ENCODE measurements around the gene OGFR. TPM values are rescaled to one million over a fixed set of nuclear protein-coding genes. Genes with fewer than 3 reads are reported as not detected.

OGFR gene
- total RNA-seq, 6 experiments from 2014 or later: 37.8 to 42.2 (median 39.0) TPM

- DNase-seq: no peak
- peaks cover 18% of the 10 kb centered on the region for H3K4me1 Mint-ChIP-seq (ENCODE audit: low read depth)
- TF ChIP-seq, protein P1, sequence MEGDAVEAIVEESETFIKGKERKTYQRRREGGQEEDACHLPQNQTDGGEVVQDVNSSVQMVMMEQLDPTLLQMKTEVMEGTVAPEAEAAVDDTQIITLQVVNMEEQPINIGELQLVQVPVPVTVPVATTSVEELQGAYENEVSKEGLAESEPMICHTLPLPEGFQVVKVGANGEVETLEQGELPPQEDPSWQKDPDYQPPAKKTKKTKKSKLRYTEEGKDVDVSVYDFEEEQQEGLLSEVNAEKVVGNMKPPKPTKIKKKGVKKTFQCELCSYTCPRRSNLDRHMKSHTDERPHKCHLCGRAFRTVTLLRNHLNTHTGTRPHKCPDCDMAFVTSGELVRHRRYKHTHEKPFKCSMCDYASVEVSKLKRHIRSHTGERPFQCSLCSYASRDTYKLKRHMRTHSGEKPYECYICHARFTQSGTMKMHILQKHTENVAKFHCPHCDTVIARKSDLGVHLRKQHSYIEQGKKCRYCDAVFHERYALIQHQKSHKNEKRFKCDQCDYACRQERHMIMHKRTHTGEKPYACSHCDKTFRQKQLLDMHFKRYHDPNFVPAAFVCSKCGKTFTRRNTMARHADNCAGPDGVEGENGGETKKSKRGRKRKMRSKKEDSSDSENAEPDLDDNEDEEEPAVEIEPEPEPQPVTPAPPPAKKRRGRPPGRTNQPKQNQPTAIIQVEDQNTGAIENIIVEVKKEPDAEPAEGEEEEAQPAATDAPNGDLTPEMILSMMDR (IDR thresholded peaks at IDR 0.05): no peak
- 0 out of 2 replicates have a peak, but pooled peaks cover 4% of the 10 kb centered on the region for H3K36me3 Mint-ChIP-seq (ENCODE audit: low read depth)
- H3K4me3 Mint-ChIP-seq: no peak overlapping the region
- no peaks in the 10 kb centered on the region for H3K9me3 Mint-ChIP-seq
- no peak overlapping the region for H3K27ac Mint-ChIP-seq
- H3K27me3 Mint-ChIP-seq (ENCODE audit: insufficient read depth): peaks cover 9% of the 10 kb centered on the region
These were observed 27.2 kb upstream of the OGFR start for GRCh38 chr20:62777528-62777830.

DNA sequence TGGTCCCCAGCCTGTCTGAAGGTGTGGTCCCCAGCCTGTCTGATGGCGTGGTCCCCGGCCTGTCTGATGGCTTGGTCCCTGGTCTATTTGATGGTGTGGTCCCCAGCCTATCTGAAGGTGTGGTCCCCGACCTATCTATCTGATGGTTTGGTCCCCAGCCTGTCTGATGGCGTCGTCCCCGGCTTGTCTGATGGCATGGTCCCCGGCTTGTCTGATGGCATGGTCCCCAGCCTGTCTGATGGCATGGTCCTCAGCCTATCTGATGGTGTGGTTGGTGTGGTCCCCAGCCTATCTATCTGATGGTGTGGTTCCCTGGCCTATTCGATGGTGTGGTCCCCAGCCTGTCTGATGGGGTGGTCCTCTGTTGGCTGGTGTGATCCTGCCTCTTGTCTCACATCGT is 26.6 kb upstream of the OGFR start:
- no peak overlapping the region for H3K4me3 Mint-ChIP-seq
- 0 out of 2 replicates have a peak, but pooled peaks cover 4% of the 10 kb centered on the region for H3K36me3 Mint-ChIP-seq (ENCODE audit: low read depth)
- H3K9me3 Mint-ChIP-seq: no peaks in the 10 kb centered on the region
- TF ChIP-seq, protein P1 (IDR thresholded peaks at IDR 0.05): no peak
- DNase-seq: no peak
- peaks cover 5% of the 10 kb centered on the region for H3K27me3 Mint-ChIP-seq (ENCODE audit: insufficient read depth)
- H3K27ac Mint-ChIP-seq: no peak overlapping the region
- H3K4me1 Mint-ChIP-seq (ENCODE audit: low read depth): peaks cover 12% of the 10 kb centered on the region

DNA sequence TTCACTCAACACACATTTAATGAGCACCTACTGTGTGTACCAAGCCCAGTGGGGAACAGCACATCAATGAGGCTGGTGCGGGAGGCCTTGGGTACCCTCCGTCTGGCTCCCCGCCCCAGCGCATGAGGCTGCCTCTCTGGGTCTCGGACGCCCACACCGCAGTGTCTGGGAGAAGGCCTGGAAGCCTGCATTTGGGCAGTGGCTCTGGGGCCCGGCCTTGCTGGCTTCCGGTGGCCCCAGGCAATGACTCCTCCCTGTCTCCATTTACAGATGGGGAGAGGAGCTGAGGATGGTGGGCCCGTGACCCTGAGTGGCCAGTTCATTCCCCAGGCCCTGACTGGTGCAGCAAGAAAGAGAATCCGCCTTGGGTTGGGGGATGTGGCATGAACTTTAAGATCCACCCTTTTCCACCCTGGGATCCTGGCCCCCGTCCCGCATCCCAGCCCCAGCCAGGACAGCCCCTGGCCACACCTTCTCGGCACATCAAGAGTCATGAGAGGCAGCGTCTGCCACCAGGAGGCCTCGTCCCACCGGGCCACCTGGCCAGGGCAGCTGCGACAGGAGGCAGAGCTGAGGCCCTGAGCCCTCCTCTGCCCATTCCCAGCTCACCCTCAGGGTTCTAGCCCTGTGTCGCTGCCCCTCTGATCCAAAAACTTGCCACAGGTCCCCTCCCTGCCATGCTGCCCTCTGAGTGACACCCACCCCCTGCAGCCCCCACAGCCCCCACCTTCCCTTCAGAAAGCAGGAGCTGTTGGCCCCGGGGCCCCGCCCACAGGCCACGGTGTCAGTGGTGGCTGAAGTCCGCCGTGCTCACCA is 25.8 kb upstream of the OGFR start:
- Mint-ChIP-seq H3K9me3 (no peaks in the 10 kb centered on the region), H3K36me3 (ENCODE audit: low read depth) (0 out of 2 replicates have a peak, but pooled peaks cover 4% of the 10 kb centered on the region), H3K27me3 (ENCODE audit: insufficient read depth) (peaks cover 2% of the 10 kb centered on the region), H3K4me1 (ENCODE audit: low read depth) (peaks cover 6% of the 10 kb centered on the region), H3K4me3 (no peak overlapping the region), H3K27ac (no peak overlapping the region)
- TF ChIP-seq, protein P1 (IDR thresholded peaks at IDR 0.05): no peak
- DNase-seq: no peak

- DNase-seq: no peak
- TF ChIP-seq, protein P1 (IDR thresholded peaks at IDR 0.05): no peak
These were observed 25.3 kb upstream of the OGFR start for GRCh38 chr20:62779417-62779685.

GRCh38 chr20:62780204-62780603 is 24.4 kb upstream of the OGFR start:
- Mint-ChIP-seq H3K4me1 (ENCODE audit: low read depth) (peaks cover 6% of the 10 kb centered on the region), H3K36me3 (ENCODE audit: low read depth) (0 out of 2 replicates have a peak, but pooled peaks cover 4% of the 10 kb centered on the region), H3K27ac (no peak overlapping the region), H3K27me3 (ENCODE audit: insufficient read depth) (peaks cover 2% of the 10 kb centered on the region), H3K9me3 (no peaks in the 10 kb centered on the region), H3K4me3 (no peak overlapping the region)
- DNase-seq: no peak
- TF ChIP-seq, protein P1 (IDR thresholded peaks at IDR 0.05): no peak

More at GRCh38 chr20:62779417-62779685, 25.3 kb upstream of the OGFR start:
- Mint-ChIP-seq H3K36me3 (ENCODE audit: low read depth) (0 out of 2 replicates have a peak, but pooled peaks cover 4% of the 10 kb centered on the region), H3K4me3 (no peak overlapping the region), H3K9me3 (no peaks in the 10 kb centered on the region), H3K27ac (no peak overlapping the region), H3K27me3 (ENCODE audit: insufficient read depth) (peaks cover 2% of the 10 kb centered on the region), H3K4me1 (ENCODE audit: low read depth) (peaks cover 6% of the 10 kb centered on the region)
